Measurements from ENCODE around the gene ARID3A.

DNA sequence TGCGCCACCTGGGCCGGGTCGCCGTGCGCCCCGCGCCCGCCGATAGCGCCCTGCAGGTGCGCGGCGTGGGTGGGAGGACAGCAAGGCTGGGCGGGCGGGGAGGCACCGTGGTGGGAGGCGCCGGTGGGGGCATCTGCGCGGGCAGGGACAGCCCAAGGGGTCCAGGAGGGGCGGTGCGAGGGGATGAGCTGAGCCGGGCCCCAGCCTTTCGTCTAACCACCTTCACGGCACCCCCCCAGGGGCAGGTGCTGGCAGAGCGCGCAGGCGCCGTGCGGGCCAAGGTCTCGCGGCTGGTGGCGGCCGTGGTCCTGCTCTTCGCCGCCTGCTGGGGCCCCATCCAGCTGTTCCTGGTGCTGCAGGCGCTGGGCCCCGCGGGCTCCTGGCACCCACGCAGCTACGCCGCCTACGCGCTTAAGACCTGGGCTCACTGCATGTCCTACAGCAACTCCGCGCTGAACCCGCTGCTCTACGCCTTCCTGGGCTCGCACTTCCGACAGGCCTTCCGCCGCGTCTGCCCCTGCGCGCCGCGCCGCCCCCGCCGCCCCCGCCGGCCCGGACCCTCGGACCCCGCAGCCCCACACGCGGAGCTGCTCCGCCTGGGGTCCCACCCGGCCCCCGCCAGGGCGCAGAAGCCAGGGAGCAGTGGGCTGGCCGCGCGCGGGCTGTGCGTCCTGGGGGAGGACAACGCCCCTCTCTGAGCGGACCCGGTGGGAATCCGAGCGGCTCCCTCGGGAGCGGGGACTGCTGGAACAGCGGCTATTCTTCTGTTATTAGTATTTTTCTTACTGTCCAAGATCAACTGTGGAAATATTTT, 5.6 kb upstream of the ARID3A start:
- TF ChIP-seq EZH2 (IDR thresholded peaks at IDR 0.05; ENCODE audit: insufficient read depth, poor library complexity, severe bottlenecking), result peak; percentile 29
- no peak for TF ChIP-seq EZH2phosphoT487 (IDR thresholded peaks at IDR 0.05; ENCODE audit: insufficient read depth, low read depth)
